Bronchial epithelial cell (primary cell): ENCODE data around the gene PJVK. TPM values are rescaled to one million over a fixed set of nuclear protein-coding genes. Genes with fewer than 3 reads are reported as not detected.
A peak's percentile ranks its signal among the peaks of the same experiment; 100 is the strongest.

Experiments used
- DNase-seq: peaks from one replicate; pipeline ENCODE4 v3.0.0-alpha.2; 2010; ENCODE audit warnings: low read depth
- FAIRE-seq: peaks from 2 replicates; lab custom pipeline; 2011; peaks lifted over from hg19 to GRCh38; lab: Jason Lieb, UNC
- H3K27me3 ChIP-seq: 2 replicates; pipeline ENCODE4 v1.5.1; 2011; ENCODE audit warnings: low read length; ENCODE audit not compliant: control insufficient read depth, insufficient read depth
- H3K36me3 ChIP-seq: 2 replicates; pipeline ENCODE4 v1.5.1; 2011; ENCODE audit warnings: low read length; ENCODE audit not compliant: control insufficient read depth, insufficient read depth
- H3K4me3 ChIP-seq: 2 replicates; pipeline ENCODE4 v1.5.1; 2011; ENCODE audit warnings: mild to moderate bottlenecking, low read depth, low read length, control low read depth
- total RNA-seq: library from RNA; depleted of rRNA; stranded (reverse); fragments of >200 nt; gene quantifications from 2 replicates; pipeline ENCODE4 v1.2.1, GENCODE V29; 2014
- TF ChIP-seq, protein P1 (sequence below): IDR thresholded peaks from 2 replicates; pipeline ENCODE4 v1.5.1; 2011; ENCODE audit warnings: mild to moderate bottlenecking, moderate library complexity, low read length, control low read depth, inconsistent platforms; ENCODE audit not compliant: insufficient read depth, severe bottlenecking

Gene PJVK
- total RNA-seq, 1 donor from 2014 or later: 2.4 TPM

DNA sequence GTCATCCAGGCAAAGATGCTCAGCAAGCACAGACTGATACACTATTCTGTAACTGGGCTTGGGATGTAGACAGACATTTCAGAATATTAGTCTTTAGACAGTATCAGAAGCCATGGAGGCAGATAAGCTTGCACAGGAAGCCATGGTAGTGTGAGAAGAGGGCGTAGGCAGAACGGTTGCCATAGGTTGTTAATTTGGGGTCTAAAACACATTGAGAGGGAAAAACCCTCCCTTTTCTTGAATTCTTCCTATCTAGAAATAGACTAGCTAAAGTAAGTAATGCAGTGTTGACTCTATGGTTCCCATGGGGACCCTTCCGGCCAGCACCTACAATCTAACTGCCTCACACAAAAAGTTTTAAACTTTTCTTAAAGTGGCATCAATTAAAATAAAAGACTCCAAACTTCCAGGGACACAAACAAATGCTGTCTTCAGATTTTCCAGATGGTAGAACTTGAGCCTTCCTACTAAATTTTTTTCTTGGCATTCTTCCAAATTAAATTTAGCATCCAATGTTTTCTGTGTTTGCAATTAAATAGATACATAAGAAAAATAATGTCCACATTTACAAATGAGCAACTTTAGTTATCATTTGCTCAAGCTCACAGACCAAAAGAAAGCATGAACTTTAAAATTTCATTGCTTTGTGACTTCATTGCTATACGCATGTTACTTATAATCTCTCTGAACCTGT lies 2.1 kb upstream of the PJVK start:
- Histone ChIP-seq H3K36me3 (peaks cover 11% of the 10 kb centered on the region), H3K4me3 (no peak overlapping the region), H3K27me3 (no peaks in the 10 kb centered on the region)
- FAIRE-seq: no peak
- TF ChIP-seq, protein P1, sequence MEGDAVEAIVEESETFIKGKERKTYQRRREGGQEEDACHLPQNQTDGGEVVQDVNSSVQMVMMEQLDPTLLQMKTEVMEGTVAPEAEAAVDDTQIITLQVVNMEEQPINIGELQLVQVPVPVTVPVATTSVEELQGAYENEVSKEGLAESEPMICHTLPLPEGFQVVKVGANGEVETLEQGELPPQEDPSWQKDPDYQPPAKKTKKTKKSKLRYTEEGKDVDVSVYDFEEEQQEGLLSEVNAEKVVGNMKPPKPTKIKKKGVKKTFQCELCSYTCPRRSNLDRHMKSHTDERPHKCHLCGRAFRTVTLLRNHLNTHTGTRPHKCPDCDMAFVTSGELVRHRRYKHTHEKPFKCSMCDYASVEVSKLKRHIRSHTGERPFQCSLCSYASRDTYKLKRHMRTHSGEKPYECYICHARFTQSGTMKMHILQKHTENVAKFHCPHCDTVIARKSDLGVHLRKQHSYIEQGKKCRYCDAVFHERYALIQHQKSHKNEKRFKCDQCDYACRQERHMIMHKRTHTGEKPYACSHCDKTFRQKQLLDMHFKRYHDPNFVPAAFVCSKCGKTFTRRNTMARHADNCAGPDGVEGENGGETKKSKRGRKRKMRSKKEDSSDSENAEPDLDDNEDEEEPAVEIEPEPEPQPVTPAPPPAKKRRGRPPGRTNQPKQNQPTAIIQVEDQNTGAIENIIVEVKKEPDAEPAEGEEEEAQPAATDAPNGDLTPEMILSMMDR: no peak
- DNase-seq: no peak

DNA sequence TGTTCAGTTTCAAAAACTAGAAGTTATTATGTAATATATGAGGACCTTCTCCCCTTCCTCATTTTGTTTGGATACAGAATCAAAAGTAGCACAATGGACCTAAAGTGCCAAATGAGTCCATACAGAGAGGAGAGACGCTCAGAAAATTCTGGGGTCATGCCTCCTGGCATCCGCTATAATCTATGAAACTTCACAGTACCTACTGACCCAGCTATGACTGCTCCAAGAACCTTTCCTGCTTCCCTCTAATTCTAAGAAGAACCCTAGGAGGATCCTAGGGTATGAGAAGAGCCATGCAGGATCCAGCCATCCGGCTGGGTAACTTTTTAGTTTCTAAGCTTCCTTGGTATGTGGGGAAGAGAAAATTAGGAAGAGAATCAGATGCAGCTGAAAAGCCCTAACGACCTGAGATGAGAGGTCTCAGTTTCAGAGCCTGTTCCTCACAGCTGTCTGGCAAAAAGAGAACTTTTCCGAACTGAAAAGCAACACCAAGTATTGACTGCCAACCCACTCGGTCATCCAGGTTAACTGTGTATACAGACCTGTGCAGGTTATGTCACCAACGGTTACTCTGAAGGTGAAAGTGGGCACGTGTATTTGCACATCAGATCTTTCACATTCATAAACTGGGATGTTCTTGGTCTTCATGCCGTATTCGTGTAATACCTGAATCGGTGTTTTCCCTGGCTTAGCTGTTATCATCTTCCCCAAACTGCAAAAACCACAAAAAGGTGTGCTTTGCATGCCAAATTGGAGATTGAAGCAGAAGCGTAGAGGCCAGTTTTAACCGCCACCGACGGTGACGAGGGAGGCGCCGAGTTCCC lies 1.3 kb upstream of the PJVK start:
- TF ChIP-seq, protein P1: no peak
- H3K36me3 ChIP-seq: peaks cover 11% of the 10 kb centered on the region
- FAIRE-seq (peak; percentile 80), DNase-seq (no peak)
- H3K27me3 ChIP-seq: no peaks in the 10 kb centered on the region
- H3K4me3 ChIP-seq: peak overlapping the region; percentile 94

DNA sequence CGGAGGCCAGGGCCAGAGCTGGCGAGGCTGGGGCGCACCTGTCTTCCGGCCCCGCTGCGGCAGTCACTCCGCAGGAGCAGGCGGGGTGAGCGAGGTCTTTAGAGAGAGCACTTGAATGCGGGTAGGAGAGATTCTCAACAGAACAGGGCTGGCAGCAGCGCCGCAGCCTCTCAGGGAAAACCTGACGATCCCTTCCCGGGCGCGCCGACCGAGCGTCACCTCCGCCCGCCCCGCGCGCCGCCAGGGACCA lies 729 bp upstream of the PJVK start:
- TF ChIP-seq, protein P1: no peak
- Histone ChIP-seq H3K4me3 (peak overlapping the region; percentile 94), H3K27me3 (no peaks in the 10 kb centered on the region), H3K36me3 (peaks cover 8% of the 10 kb centered on the region)
- peak; percentile 49 for DNase-seq
- no peak for FAIRE-seq

DNA sequence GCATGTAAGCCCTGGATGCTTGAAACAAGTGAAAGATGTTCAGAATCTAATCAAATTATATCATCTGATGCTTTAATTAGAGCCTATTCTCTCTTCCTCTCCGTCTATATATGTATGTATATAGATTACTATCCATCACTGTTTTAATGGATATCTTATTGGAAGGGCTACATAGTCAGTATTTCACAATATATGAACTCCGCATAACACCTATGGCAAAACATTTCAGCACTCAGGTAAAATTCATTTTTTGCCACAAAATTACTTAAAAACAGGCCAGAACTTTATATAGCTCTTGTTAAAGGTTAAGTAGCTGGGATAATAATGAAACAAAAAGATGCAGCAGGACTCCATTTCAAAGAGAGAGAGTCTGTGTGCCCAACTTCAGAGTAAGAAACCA lies 1.2 kb downstream of the PJVK start:
- DNase-seq (no peak), FAIRE-seq (no peak)
- H3K27me3 ChIP-seq: no peaks in the 10 kb centered on the region
- TF ChIP-seq, protein P1: no peak
- H3K36me3 ChIP-seq: peaks cover 1% of the 10 kb centered on the region
- H3K4me3 ChIP-seq: no peak overlapping the region

DNA sequence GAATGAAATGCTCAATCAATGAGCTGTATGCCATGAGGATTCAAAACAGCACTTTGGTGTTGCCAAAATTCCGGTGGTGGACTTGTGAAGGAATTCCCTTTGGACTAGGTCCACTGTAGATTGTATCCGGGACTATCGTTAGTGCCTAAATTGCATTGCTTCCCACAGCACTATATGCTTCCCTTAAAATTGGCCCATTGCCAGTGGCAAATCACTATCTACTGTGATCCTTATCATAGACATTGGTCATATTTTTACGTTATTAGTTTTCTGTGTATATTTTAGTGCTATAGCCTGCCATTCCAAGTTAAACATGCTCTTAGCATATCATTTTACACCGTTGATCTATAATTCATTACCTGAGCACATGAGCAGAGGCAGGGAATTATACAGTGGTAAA lies 1.7 kb downstream of the PJVK start:
- Histone ChIP-seq H3K4me3 (no peak overlapping the region), H3K27me3 (no peaks in the 10 kb centered on the region), H3K36me3 (peaks cover 1% of the 10 kb centered on the region)
- TF ChIP-seq, protein P1: no peak
- FAIRE-seq: no peak
- no peak for DNase-seq
